K562 (cell line): ENCODE data around the gene ZSWIM3.

Experiments used
- CBX1 ChIP-seq: sonication (generic); IDR thresholded peaks from 2 replicates; pipeline ENCODE4 v1.6.1; 2016; ENCODE audit warnings: antibody characterized with exemption, low read depth, mild to moderate bottlenecking
- KDM5B ChIP-seq: fragments of 200-600 bp; sonication (generic); IDR thresholded peaks from 2 replicates; pipeline ENCODE4 v1.6.1; 2012; ENCODE audit warnings: low read depth, mild to moderate bottlenecking, moderate library complexity, low read length, control low read depth, inconsistent platforms; ENCODE audit not compliant: insufficient replicate concordance
- RAD21 ChIP-seq, 2 experiments: fragments of 250-450 bp in 1 of 2; fragments of 450-650 bp in 1 of 2; sonication (Bioruptor Pico) in 1 of 2; formaldehyde crosslinking in 1 of 2; IDR thresholded peaks in 1 of 2; conservative IDR thresholded peaks in 1 of 2; 2 replicates each; pipeline versions ENCODE4 v1.4.0 to v1.8.0; 2020 to 2022; ENCODE audit warnings: mild to moderate bottlenecking in 2 of 2, moderate library complexity in 1 of 2
- RCOR1 ChIP-seq, 2 experiments: IDR thresholded peaks; 2 replicates each; pipeline ENCODE4 v1.6.1; 2012; ENCODE audit warnings: low read depth in 2 of 2, low read length in 2 of 2, borderline replicate concordance in 1 of 2, improper control_type of control experiment in 1 of 2
- SIN3A ChIP-seq, 2 experiments: fragments of 150-350 bp in 1 of 2; IDR thresholded peaks; 2 replicates each; pipeline ENCODE4 v1.6.1; 2011 to 2016; ENCODE audit warnings: borderline replicate concordance in 2 of 2, low read depth in 2 of 2, low read length in 2 of 2, mild to moderate bottlenecking in 2 of 2, moderate library complexity in 2 of 2; ENCODE audit not compliant: control insufficient read depth in 1 of 2
- SREBF2 ChIP-seq: sonication (generic); formaldehyde crosslinking; IDR thresholded peaks from 2 replicates; pipeline ENCODE4 v1.4.0; 2020; ENCODE audit warnings: mild to moderate bottlenecking, missing genetic modification reagents
- ZNF431 ChIP-seq: sonication (generic); formaldehyde crosslinking; IDR thresholded peaks from 2 replicates; pipeline ENCODE4 v1.8.0; 2022; ENCODE audit warnings: mild to moderate bottlenecking, missing genetic modification reagents
- TF ChIP-seq, protein P1 (sequence below), 3 experiments: IDR thresholded peaks in 2 of 3; conservative IDR thresholded peaks in 1 of 3; 2 replicates each; pipeline ENCODE4 v1.5.1; 2011 to 2012; ENCODE audit warnings: low read length in 3 of 3, mild to moderate bottlenecking in 3 of 3, control low read depth in 2 of 3, improper control_type of control experiment in 1 of 3, inconsistent platforms in 1 of 3, low read depth in 1 of 3, mixed read lengths in 1 of 3, moderate library complexity in 1 of 3; ENCODE audit not compliant: insufficient read depth in 2 of 3

DNA sequence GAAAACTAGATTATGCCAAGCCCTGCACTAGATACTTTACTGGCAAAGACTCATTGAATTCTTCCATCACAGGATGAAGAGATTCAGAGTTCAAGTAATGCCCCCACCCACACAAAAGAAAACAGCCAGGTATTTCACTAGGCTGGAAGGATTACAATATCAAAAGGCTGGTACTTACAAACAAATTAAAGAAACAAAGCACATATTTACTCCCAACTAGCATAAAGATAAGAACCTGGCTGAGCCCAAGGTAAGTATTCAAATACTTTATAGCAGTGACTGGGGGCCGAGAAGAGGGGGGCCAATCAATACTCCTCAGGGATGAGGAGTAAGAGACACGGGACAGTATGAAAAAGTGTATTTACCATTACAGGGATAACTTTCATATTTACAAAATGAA lies 3.9 kb upstream of the ZSWIM3 start:
- TF ChIP-seq KDM5B (no peak), ZNF431 (CRISPR knock-in tag) (no peak), RCOR1 (IDR thresholded peaks at IDR 0.05; ENCODE audit: borderline replicate concordance in 1 of 2, low read depth in 2 of 2, low read length in 2 of 2) (no peak), CBX1 (no peak), SREBF2 (no peak), RAD21 (CRISPR knock-in tag; conservative IDR thresholded peaks at IDR 0.05 in 1 of 2, IDR thresholded peaks at IDR 0.05 in 1 of 2) (no peak), SIN3A (IDR thresholded peaks at IDR 0.05; ENCODE audit: borderline replicate concordance in 2 of 2, control insufficient read depth in 1 of 2, low read depth in 2 of 2, low read length in 2 of 2) (no peak)
- TF ChIP-seq, protein P1, sequence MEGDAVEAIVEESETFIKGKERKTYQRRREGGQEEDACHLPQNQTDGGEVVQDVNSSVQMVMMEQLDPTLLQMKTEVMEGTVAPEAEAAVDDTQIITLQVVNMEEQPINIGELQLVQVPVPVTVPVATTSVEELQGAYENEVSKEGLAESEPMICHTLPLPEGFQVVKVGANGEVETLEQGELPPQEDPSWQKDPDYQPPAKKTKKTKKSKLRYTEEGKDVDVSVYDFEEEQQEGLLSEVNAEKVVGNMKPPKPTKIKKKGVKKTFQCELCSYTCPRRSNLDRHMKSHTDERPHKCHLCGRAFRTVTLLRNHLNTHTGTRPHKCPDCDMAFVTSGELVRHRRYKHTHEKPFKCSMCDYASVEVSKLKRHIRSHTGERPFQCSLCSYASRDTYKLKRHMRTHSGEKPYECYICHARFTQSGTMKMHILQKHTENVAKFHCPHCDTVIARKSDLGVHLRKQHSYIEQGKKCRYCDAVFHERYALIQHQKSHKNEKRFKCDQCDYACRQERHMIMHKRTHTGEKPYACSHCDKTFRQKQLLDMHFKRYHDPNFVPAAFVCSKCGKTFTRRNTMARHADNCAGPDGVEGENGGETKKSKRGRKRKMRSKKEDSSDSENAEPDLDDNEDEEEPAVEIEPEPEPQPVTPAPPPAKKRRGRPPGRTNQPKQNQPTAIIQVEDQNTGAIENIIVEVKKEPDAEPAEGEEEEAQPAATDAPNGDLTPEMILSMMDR (IDR thresholded peaks at IDR 0.05 in 2 of 3, conservative IDR thresholded peaks at IDR 0.05 in 1 of 3; ENCODE audit: insufficient read depth in 2 of 3, low read depth in 1 of 3, low read length in 3 of 3), result no peak
